GM18870 (cell line): ENCODE data around the gene SPOCK2.

ENCODE experiments used
- ATAC-seq: cut with Tn5 transposase; IDR thresholded peaks from one replicate; pipeline ENCODE4 v1.9.1; 2021; ENCODE audit warnings: moderate library complexity; ENCODE audit not compliant: unreplicated experiment

SPOCK2 gene

DNA sequence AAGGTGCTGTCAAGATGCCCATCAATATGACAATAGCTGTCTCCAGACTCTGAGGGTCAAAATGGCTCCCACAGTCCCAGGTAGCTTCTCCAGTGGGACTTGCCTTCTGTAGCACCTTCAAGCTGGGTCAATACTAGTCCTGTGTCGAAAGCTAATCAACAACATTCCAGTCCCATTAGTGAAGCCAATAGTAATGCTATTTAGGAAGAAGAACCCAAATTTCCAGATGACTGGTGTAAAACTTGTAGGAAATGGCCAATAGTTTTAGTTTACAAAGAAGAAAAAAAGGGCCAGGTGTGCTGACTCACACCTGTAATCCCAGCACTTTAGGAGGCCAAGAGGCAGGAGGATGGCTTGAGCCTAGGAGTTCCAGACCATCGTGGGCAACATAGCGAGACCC, 2.0 kb upstream of the SPOCK2 start:
- no peak for ATAC-seq

DNA sequence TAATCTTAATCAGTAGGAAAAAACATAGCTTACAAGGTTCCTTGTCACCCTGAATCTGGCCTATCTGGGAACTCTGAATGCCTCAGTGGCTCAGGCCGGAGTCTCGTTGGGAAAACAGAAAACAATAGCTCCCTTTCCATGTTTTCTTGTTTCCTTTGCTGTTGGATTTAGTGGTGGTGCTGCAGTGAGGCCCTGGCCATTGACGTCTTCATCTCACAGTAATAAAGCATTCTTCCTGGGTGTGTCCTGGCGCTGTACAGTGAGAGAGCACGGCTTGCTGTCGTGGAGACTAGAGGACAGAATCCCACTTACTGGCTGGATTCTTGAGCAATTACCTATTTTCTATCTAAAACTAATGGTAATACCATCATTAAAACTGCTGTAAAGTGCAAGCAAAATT, 1.3 kb upstream of the SPOCK2 start:
- ATAC-seq: no peak

DNA sequence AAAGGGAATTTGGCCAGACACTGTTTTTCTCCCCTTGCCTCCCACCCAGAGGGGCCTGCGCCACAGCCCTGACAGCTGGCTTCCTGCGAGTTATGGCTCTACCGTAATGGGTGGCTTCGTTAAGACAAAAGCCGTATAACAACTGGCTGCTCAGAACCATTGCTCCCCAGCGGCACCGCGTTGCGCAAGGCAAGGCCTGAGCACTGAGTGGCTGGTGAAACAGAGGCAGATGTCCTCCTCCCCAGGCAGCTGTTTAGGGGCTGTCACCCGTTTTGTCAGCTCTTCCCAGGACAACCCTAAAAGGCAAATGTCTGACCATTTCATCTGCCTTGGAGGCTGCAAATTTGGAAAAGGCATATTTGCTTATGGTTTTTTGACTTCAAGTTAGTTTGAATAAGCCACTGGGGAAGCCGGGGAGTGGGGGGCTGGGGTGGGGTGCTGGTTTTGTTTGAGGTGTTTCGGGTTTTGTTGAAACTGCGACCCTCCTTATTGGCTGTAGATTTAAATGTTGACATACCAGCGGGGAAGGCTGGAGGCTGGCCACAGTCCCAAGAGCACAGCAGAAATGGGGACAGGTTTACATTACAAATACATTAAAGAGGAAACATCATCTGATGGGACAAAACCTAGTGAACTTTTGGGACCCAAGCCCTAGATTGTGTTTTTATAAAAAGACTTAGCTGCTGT, 681 bp upstream of the SPOCK2 start:
- ATAC-seq: no peak

GRCh38 chr10:72087392-72087968, 871 bp downstream of the SPOCK2 start:
- no peak for ATAC-seq

GRCh38 chr10:72086466-72087391, 1.6 kb downstream of the SPOCK2 start:
- ATAC-seq: no peak

- ATAC-seq: no peak
Measured at GRCh38 chr10:72085864-72086465, 2.4 kb downstream of the SPOCK2 start.

DNA sequence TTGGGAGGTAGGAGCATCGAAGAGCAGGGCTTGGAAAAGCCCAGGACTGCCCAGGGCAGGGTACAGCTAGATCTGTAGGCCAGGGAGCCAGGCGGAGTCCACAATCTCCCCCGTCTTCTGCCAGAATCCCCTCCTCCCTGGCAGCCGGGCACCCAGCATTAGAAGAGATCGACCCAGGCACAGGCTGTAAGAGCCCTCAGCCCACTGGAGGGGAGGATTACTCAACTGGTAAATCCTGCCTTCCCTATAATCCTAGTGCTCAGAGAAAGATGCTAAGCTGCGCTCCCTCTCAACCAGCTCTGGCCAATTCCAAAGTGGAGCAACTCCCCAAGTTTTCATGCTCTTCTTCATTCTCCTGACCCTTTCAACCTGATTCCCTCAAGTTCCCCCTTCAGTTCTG, 3.2 kb downstream of the SPOCK2 start:
- ATAC-seq: no peak

- ATAC-seq: no peak
Measured at GRCh38 chr10:72083790-72084459, 4.4 kb downstream of the SPOCK2 start.

- no peak for ATAC-seq
Measured at GRCh38 chr10:72082856-72083789, 5.2 kb downstream of the SPOCK2 start.

DNA sequence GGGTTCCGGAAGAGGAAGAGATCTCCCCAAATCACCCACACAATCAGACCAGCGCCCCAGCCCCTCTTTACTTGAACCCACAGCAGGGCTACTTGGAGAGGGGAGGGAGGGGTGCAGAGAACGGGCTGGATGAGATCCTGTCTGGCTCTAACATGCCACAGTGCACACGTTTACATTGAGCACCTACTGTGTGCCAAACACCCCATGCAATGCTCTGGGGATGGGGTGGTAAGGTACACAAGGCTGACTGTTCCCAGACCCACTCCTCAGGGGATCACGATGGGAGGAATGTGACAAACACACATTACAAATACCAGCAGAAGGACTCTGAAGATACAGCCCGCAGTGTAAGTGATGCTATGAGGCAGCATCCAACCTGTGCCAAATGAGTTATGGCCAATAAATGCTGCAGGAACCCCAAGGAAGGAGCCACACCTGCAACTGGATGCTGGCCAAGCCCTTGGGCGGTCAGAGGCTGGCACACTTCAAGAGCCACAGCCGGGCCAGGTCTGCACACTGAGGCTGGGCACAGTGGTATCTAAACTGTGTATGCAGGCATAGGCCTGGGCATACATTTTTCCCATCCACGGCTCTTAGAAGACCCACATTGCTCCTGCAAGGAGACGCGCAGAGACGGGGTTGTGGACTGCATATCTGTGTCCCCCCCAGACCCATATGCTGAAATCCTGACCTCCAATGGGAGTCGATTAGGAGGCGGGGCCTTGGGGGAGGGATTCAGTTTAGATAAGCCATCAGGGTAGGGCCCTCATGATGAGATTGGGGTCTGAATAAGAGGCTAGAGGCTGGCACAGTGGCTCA, 6.4 kb downstream of the SPOCK2 start:
- no peak for ATAC-seq

GRCh38 chr10:72081210-72081609, 7.1 kb downstream of the SPOCK2 start:
- no peak for ATAC-seq

DNA sequence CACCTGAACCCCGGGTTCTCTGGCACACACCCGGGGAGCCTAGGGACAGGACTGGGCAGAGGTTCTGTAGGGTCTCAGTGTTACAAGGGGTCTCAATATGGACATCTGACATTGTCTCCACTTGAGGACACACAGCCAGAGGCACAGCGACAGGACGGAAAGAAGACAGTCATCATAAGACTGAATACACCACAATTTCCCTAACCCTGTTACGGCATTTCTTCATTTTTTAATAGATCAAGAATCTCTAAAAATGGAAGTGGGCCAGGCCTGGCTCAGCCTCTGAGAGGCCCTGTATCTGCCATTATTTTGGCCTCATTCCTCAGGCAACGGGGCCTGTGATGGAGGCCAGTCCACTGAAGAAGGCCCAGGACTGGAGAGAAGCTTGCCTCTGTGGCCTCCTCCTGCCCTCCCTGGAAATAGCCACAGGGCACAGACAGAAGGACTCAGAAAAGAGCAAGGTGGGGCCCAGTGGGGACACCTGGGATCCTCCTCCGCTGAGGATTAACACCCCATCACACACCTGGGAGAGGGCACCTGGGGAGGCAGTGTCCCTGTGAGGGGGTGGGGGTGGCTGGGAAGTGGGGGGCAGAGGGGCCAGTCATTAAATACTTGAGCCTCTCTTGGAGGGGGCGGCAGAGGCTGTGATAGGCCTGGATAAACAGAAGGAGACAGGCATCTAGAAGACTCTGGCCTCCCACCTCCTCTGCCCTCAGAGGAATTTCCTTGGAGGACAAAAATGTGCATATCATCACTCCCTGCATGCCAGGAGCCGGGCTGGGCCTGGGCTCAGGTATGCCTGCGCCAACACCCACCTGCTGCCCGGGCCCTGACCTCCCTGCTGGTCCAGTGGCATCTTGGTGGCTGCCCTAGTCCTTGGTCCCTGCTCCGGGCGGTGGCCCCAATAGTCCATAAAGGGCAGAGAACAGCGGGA, 8.0 kb downstream of the SPOCK2 start:
- no peak for ATAC-seq

DNA sequence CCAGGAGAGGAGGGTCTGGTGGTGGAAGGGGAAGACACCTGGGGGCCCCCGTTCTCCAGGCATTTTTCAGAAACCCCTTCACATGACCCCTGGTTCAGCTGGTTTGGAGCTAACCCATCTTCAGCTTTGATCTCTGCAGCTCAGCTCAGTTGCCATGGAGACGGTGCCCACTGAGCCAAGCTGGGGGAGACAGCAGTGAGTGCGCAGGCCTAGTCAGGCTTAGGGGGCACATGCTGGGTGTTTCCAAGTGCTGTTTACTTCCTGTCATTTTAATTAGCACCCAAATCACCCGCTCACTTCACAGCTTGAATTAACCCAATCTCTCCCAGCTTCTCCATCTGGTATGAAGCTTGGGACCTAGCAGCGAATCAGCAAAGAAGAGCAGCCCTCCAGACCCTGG, 9.0 kb downstream of the SPOCK2 start:
- no peak for ATAC-seq

- no peak for ATAC-seq
Measured at GRCh38 chr10:72077275-72077990, 10.9 kb downstream of the SPOCK2 start.

DNA sequence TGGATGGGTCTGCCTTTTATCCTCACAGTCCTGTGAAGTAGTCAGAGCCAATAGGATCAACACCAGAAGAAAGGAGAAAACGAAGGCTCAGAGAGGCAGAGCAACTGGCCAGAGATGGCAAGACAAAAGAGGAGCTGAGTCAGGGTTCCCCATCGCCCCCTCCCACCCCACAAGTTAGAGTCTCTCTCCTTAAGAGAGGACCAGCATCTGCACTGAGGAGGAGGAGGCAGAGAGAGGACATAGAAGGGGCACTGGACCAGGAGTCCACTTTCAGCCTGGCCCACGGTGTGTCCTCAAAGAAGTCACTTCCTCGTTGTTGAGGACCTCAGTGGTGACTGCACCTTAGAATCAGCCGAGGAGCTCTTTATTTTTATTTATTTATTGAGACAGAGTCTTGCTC, 11.6 kb downstream of the SPOCK2 start:
- ATAC-seq: no peak

DNA sequence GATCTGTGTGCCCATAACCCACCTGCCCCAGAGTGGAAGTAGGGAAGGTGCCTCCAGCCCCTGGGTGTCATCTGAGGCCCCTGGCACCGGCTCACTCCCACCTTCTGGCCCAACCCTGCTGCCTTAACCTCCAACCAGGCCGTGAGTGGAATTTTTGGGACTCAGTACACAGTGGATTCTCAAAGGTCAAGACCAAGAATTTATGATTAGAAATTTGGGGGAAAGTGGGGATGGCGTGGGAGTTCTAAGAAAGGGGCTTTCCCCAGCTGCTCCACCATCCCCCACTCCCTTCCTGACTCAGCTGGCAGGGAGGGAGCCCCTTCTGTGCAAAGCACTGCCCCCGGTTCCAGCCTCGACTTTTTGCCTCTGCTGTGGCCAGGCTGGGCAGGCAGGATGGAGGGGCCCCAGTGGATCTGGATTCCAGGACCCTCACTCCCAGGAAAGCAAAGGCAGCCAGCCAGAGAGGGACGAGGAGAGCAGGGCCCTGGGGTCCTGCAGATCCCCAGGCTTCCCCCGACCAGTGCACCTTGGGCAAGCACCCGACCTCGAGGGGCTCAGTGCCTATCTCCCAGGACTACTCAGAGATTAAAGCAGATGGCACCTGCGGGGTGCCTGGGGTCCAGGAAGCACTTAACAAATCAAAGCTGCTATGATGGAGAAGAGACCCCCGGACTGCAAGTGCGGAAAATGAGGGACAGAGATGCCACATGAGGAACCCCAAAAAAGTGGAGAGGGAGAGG, 12.8 kb downstream of the SPOCK2 start:
- ATAC-seq: no peak
